Lower leg skin (tissue), 3 donors: Measurements from ENCODE around the gene CDH3.

Experiments used
- CTCF ChIP-seq, 3 donors: fragments of 450-650 bp; IDR thresholded peaks; one replicate each; pipeline ENCODE4 v1.5.1; 2016; ENCODE audit warnings: antibody characterized with exemption in 3 of 3, mild to moderate bottlenecking in 3 of 3, moderate library complexity in 2 of 3
- POLR2A ChIP-seq, 2 donors: fragments of 450-650 bp; IDR thresholded peaks; one replicate each; pipeline ENCODE4 v1.6.1; 2016 to 2017; ENCODE audit warnings: antibody characterized with exemption in 2 of 2, mild to moderate bottlenecking in 1 of 2, moderate library complexity in 1 of 2

DNA sequence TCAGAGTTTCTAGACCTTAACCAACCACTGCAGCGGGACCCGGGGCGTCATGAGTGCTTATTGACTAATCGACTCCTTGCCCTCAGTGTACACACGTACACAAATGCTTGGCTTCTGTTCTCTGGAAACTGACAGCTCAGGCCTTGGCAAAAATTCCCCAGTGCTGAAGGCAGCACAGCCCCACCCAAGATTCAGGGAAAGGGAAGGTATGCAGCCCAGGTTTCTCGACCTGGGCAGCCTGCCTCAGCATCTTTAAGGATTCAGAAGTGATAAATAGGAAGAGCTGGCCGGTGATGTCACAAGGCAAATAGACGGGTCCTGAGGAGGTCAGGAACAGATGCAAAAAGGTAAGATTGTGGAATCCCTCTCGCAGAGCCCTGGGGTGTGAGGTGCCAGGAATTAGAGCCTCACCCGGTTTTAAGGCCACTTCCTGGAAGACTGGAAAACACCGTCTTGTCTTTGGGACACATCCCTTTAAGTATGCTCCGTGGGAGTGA is 9.0 kb upstream of the CDH3 start:
- no peak for TF ChIP-seq CTCF (IDR thresholded peaks at IDR 0.05)
- TF ChIP-seq POLR2A (IDR thresholded peaks at IDR 0.05) = no peak
